H1 (cell line): ENCODE data around the gene GDPD5. TPM values are rescaled to one million over a fixed set of nuclear protein-coding genes. Genes with fewer than 3 reads are reported as not detected.

ENCODE experiments used
- CHD7 ChIP-seq: fragments of 300-600 bp; sonication (generic); IDR thresholded peaks from 2 replicates; pipeline ENCODE4 v1.7.1; 2012; ENCODE audit warnings: low read length, moderate library complexity, mild to moderate bottlenecking, inconsistent platforms; ENCODE audit not compliant: insufficient replicate concordance
- polyA plus RNA-seq, 7 experiments: library from polyadenylated mRNA; depleted of rRNA in 3 of 7; stranded (reverse) in 5 of 7; unstranded in 2 of 7; fragments of >200 nt in 5 of 7; fragments of 200-250 nt in 2 of 7; gene quantifications; 1 replicate in 5 of 7; 2 replicates in 1 of 7; 4 replicates in 1 of 7; pipeline versions ENCODE4 v1.2.1 to v1.2.3, GENCODE V29; 2011 to 2013; ENCODE audit warnings: missing spikeins in 2 of 7, mixed read lengths in 2 of 7
- total RNA-seq: library from RNA; stranded (reverse); fragmentation: NEBNext Ultra II Directional; extraction: Animal tissue kit (Norgen Biotek cat#: 25700); gene quantifications from 2 replicates; pipeline ENCODE4 v1.2.1, GENCODE V29; 2021

GDPD5 gene
- total and polyA plus RNA-seq, 2 of the 8 experiments (the other 6 are each of a cell fraction or from before 2014, with no cell fraction given) = 7.8 to 8.6 TPM

DNA sequence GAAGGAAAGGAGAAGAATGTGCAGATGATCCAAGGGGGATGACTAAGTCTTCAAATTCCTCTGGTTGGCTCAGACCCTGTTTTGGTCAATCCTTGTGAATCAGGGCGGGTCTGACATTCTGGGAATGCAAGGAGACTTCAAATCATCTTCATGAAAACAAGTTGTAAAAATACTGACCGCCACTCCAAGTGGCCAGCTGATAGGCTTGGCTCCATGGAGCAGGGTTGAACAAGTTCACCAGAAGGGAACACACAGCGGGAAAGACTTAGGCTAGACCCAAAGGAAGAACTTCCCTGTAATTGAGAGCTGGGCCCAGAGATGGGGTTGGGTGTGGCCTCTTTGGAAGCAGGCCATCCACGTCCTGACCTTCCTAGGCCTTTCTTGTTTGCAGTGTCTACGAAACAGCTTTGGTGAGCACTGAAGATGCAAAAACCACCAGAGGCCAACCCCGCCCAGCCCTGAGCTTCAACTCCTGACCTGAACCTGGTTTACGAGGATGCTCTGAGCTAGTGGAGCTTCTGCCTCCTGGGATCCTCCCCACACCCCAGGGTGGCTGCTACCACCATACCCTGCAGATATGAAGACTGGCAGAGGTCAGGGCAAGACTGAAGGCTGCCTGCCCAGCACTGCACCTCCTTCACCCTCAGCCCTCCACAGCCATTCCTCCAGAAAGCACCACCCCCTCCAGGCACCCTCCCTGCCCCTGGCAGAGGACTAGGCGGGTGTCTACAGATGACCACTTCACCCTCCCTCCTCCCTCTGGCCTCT lies 26.1 kb downstream of the GDPD5 start (continued):
- no peak for TF ChIP-seq CHD7
